GM18951 (cell line): Measurements from ENCODE around the gene ANKRD11.
"Not testable (repeated sequence)": the region's sequence is repeated elsewhere in the genome, so short reads cannot be mapped to it uniquely, and the experiment has no call there.

ENCODE experiments used
- POLR2A ChIP-seq: IDR thresholded peaks from 4 replicates; pipeline ENCODE4 v1.6.1; 2011; ENCODE audit warnings: mild to moderate bottlenecking; ENCODE audit not compliant: insufficient read length, insufficient read depth; ENCODE audit errors: extremely low read depth
- in situ Hi-C: fragments of 300-500 bp; cut with MboI; formaldehyde crosslinking; loops from one replicate; pipeline ENCODE4 v1.12.0; 2022; ENCODE audit warnings: low sequenced_read_pairs, mixed read lengths, inconsistent platforms; ENCODE audit not compliant: unreplicated experiment

Gene ANKRD11

DNA sequence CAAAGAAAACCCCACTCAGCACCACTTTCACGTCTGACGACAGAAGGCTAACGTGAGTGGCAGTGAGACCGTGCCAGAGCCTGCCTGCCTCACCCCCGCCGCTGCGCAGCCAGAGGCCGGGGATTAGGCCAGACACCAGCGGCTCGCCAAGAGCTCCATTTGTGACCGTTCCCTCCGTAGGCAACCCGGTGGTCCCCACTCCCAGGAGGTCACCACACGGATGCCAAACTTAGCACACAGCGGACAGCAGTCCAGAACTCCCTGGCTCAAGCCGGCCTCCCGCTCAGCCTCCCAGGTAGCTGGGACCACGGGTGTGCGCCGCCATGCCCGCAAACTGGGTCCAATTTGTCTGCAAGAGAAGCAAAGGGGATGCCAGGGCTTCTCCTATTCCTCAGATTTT, 104.6 kb downstream of the ANKRD11 start:
- TF ChIP-seq POLR2A: no peak
- in situ Hi-C loops: no loop called here

DNA sequence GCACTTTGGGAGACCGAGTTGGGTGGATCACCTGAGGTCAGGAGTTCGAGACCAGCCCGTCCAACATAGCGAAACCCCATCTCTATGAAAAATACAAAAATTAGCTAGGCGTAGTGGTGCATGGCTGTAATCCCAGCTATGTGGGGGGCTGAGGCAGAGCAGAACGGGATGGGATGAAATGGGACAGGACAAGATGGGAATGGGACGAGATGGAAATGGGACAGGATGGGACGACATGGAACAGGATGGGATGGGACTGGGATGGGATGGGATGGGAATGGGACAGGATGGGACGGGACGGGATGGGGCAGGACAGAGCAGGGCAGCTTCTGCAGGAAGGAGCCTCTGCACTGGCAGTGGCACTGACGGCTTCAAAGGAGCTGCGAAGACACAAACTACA, 106.1 kb downstream of the ANKRD11 start:
- in situ Hi-C loops: no loop called here
- TF ChIP-seq POLR2A: no peak

DNA sequence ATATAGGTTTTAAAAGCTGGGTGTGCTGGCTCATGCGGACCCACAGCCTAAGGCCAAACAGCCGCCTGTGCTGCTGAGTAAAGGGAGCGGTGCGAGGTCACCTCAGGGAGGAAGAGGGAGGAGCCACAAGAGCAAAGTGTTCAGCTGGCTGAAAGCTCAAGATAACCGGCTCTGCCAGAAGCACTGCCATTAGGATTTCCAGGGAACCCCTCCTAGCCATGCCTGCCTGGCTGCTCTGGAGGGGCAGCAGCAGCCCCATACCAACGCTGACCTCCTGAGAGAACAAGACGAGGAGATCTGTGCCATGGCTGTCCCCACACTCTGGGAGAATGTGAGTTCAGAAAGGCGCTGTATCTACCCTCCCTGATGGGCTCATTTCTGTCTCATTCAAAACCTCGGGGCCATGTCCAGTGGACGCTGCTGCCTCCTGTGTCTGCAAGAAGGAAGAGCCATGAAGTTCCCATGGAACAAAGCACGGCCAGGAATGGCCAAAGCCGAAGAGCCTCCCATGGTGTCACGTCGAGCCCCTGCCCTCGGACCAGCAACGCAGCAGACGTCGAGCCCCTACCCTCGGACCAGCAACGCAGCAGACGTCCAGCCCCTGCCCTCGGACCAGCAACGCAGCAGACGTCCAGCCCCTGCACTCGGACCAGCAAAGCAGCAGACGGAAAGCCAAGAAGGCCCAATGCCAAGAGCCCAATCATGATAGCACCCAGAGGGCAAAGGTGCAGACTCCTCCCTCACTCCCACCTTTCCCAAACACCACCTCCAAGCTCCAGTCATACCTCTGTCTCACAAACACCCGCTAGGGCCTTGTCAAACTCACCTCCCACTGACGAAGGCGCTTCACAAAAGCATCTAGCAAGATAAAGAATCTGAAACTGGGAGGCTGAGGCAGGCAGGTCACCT, 107.0 kb downstream of the ANKRD11 start:
- TF ChIP-seq POLR2A: no peak
- in situ Hi-C loops: no loop called here

DNA sequence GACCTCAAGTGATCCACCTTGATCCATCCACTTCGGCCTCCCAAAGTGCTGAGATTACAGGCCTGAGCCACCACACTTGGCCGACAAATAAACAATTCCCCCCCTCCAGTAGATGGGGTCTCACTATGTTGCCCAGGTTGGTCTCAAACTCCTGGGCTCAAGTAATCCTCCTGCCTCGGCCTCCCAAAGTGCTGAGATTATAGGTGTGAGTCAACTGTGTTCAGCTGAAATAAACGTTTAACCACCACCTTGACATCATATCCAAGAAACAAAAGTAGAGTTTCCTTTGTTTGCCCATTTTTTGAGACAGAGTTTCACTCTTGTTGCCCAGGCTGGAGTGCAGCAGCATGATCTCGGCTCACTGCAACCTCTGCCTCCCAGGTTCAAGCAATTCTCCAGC, 107.8 kb downstream of the ANKRD11 start:
- in situ Hi-C loops: not testable (repeated sequence)

DNA sequence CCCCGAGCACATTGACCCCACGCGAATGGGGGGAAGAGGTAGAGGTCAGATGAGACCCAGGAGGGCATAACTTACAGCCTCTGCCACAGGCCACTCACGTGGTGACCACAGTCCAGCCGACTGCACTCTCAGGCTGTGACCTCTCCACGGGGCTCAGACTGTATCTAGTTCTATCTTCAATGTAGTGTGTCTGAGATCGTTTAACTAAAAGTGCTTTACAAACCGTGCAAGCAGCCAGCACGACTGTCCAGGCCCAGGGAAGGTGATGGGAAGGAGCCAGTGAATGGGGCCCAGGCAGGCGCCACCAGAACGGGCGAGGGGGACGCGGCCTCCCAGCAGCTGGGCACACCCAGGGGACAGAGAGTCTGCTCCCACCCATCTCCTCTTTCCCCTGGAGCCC, 108.6 kb downstream of the ANKRD11 start:
- in situ Hi-C loops: no loop called here
- no peak for TF ChIP-seq POLR2A

DNA sequence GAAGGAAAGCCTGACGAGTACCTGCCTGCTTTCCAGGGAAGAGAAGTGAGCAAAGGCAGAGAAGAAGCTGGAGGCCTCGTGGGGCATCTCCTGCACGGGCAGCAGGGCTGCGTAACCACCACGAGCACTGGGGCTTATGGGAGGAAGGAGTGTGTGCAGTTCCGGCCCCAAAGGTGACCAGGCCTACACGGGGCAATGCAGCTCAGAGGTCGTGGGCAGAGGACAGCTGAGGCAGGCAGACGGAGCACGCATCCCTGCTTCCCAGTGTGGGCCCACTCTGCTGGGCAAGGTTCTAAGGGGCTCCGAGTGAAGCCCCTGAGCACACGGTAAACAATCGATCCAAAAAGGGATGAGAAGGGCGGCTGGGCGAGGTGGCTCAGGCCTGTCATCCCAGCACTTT, 109.7 kb downstream of the ANKRD11 start:
- in situ Hi-C loops: no loop called here

DNA sequence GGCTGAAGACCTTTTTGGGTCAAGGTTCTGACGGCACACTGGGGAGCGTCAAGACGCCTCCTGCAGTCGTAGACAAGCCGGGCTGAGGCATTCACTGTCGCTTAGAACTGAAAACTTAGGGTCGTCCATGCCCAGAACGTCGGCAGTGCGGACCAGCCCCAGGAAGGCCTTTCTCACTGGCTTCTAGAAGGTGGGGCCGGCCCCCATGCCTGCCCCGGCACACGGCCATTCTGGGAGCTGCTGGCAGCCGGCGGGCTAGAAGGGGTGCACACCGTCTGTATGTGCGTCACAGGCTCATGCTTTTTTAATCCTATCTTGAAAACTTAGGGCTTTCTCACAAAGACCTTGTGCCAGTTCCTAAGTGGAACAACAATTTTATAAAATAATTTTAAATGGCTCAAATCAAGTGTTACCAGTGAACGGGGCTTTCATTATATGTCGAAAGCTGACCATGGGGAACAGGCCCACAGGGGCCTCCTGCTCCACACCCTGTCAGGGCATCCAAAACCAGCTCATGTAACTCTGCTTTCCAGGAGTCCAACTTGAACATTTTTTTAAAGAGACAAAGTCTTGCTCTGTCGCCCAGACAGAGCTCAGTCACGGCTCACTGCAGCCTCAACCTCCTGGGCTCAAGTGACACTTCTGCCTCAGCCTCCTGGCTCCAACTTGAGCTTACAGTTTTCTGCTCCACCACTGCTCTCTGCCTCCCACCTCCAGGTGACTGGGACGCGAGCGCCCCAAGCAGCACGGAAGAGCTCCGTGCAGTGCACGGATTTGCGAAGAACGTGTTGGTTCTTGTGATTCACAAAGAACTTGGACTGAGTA, 111.2 kb downstream of the ANKRD11 start:
- in situ Hi-C loops: no loop called here
- no peak for TF ChIP-seq POLR2A

More for the DNA sequence above, 109.7 kb downstream of the ANKRD11 start:
- TF ChIP-seq POLR2A: no peak

DNA sequence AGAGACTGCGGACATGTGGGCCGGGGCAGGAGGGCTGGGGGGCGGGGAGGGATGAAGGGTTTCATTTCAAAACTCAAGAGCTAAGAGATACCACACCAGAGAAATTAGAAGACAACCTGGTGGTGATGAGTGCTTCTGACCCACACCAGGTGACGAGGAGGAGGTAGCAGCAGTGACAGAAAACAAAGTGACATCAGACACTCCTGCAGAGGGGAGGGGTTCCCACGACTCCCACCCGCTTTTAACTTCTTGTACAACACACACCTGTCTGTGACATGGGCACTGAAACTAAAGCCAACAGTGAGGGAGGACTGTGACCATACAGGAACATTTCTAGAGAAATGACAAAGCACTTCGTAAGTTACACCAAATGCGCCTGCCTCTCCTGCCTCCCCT, 112.9 kb downstream of the ANKRD11 start:
- TF ChIP-seq POLR2A: no peak
- in situ Hi-C loops: no loop called here

DNA sequence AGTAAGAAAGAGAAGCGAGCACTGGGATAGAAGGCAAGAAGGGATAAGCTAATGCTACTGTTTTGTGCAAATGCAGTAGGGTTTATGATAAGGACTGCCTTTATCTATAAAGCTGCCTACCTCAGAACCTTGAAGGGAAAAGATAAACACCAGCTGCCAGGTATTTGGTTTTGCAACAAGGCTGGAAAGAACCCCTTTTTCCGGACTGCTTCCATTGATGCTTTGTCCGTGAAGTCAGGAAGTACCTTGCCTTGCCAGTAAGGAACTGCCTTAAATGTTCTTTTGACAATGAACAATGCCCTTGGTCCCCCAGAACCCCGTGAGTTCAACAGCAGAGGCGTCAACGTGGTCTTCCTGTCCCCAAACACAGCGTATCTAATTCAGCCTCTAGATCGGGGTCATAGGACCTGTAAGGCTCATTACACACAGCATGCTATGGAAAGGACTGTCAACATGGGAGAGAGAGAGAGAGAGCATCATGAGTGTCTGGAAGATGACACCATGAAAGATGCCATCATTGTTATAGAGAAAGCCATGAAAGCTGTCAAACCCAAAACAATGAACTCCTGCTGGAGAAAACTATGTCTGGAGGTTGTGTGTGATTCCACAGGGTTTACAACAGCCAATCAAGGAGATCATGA, 113.4 kb downstream of the ANKRD11 start:
- no peak for TF ChIP-seq POLR2A
- in situ Hi-C loops: no loop called here

DNA sequence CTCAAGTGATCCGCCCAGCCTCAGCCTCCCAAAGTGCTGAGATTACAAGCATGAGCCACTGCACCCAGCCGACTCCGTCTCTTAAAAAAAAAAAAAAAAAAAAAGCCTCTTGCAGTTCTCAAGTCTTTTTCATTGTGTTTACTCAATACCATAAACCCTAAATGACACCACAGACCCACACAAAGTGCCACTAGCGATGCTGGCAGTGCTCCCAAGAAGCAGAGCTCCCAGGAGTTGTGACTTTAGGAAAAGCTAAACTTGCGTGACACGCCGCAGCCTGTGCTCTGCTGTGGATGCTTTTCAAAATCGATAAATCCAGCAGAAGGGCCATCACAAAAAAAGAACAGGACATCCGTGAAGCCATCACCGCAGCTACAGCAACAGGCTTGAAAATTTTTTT, 114.7 kb downstream of the ANKRD11 start:
- in situ Hi-C loops: no loop called here

DNA sequence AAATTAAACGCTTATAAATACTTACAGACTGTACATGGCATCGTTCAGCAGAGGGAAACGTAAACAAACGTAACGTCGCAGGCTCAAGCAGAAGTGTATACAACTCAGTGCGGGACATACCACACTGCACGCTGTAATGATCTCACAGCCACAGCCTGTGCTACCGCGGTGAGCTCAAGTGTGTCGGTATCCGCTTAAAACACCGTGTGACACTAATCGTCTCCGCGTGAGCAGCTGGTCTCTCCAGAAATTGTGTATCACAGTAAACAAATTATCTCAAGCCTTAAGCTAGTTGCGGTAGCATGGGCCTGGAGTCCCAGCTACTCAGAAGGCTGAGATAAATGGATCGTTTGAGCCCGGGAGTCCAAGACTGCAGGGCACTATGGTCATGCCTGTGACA, 115.3 kb downstream of the ANKRD11 start:
- in situ Hi-C loops: no loop called here
- TF ChIP-seq POLR2A: no peak

More for the DNA sequence above, 114.7 kb downstream of the ANKRD11 start:
- no peak for TF ChIP-seq POLR2A

DNA sequence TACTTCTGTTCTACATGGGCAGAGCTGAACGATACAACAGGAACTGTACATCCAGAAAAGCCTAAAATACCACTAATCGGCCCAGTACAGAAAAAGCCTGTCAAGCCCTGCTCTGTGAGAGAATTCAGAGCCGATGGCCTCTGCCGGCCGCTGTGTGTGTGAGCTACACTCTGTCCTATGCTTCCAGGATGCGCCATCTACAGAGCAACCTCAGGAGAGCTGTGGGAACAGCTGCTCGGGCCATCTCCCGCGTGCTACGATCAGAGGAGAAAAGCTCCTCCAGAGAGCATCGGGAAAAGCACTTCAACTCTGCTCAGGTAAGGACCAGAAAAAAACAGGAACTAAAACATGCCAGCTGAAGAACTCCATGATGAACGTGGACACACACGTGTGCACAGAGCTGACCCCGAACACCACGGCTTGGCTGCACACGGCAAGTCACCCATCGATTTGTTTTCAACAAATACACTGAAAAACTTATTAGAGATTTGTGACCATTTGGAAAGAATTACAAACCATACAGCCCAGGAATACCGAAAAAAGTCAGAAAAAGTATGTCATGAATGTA, 115.9 kb downstream of the ANKRD11 start:
- in situ Hi-C loops: no loop called here
- no peak for TF ChIP-seq POLR2A
